ENCODE results near the gene TXLNG.

TXLNG gene

DNA sequence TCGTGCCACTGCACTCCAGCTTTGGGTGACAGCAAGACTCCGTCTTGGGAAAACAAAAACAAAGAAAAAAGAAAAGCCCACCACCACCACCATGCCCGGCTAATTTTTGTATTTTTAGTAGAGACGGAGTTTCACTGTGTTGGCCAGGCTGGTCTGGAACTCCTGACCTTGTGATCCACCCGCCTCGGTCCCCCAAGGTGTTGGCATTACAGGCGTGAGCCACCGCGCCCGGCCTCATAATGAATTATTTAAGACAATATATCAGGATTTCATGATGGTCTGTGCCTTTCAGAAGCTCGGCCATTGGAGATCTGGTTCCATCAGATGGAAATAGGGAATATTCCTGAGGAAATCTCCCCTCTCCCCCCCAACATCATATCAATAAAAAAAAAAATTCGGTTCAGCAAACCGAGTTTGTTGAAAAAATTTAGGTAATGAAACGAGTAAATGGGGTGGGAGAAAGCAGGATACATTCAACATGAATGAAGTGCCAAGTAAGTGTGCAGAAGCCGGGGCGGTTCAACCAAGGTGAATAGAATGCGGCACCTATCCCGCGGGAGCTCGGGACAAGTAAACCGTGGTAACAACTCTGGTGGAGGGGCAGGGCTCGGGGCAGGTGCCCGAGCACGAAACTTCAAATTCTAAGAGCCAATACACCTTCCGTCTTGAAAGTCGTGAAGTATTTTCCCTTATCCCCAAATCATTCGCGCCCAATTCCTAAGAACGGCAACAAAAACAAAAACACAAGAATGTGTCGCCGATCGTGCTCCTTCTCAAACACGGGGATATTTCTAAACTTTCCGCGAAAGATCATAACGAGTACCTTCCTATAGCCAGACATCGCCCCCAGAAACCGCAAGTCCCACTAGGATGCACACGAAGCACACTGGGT lies 773 bp upstream of the TXLNG start:
- DNase-seq (ENCODE audit: low read depth) = no peak
- TF ChIP-seq, protein P1, sequence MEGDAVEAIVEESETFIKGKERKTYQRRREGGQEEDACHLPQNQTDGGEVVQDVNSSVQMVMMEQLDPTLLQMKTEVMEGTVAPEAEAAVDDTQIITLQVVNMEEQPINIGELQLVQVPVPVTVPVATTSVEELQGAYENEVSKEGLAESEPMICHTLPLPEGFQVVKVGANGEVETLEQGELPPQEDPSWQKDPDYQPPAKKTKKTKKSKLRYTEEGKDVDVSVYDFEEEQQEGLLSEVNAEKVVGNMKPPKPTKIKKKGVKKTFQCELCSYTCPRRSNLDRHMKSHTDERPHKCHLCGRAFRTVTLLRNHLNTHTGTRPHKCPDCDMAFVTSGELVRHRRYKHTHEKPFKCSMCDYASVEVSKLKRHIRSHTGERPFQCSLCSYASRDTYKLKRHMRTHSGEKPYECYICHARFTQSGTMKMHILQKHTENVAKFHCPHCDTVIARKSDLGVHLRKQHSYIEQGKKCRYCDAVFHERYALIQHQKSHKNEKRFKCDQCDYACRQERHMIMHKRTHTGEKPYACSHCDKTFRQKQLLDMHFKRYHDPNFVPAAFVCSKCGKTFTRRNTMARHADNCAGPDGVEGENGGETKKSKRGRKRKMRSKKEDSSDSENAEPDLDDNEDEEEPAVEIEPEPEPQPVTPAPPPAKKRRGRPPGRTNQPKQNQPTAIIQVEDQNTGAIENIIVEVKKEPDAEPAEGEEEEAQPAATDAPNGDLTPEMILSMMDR (conservative IDR thresholded peaks at IDR 0.05; ENCODE audit: low read length) = no peak
- peak overlapping the region; percentile 73 for H3K4me3 ChIP-seq (ENCODE audit: low read length)

DNA sequence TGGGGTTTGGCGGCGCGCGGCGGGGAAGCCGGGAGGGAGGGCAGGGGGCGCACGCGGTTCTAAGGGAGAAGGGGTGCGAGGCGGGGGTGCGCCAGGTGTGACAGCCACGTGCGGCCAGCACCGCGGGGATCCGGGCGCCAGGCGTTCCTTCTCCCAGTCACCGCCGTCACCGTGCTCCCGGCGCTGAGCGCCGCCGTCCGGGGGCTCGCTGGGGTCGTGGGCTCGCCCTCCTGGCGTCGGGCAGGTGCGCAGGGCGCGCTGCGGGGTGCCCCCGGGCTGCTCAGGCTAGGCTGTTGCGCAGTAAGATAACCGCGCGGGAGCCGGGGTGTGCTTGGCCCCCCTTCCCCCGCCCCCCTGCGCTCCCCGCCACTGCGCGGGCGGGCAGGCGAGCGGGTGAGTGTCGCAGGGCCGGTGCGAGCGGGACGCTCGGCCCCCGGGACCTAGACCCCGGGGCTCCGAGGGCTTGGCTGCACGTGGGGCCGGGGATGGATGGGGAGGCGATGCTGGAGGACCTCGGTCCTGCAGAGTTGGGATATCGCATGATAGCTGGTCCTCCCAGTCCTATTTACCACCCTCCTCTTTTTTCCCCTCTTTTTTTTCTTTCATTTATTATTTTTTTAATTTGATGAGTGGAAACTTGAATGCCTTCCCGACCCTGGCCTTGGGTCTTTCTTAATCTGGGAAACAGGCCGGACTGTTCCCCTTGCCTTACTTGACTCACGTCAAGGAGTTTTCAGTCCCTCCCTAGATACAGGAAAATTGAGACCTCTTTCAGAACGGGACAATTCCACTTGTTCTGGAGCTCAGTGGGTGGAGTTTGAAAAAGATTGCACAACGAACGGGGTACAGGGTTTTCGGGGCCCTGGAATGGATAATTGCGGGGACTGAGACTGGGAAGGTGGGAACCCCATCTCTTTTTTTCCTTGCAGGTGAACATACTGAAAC lies 797 bp downstream of the TXLNG start:
- no peak for DNase-seq (ENCODE audit: low read depth)
- TF ChIP-seq, protein P1 (conservative IDR thresholded peaks at IDR 0.05; ENCODE audit: low read length) = no peak
- peak overlapping the region; percentile 72 for H3K4me3 ChIP-seq (ENCODE audit: low read length)

DNA sequence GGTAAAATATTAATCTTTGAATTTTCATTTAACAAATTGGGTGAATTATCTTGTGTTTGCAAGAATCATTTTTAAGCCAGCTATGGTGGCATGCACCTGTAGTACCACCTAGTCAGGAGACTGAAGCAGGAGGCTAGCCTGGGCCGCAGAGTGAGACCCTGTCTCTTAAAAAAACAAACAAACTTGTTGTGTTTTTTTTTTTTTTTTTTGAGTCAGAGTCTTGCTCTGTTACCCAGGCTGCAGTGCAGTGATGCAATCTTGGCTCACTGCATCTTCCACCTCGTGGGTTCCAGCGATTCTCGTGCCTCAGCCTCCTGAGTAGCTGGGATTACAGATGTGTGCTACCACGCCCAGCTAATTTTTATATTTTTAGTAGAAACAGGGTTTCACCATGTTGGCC lies 2.2 kb downstream of the TXLNG start:
- no peak overlapping the region for H3K4me3 ChIP-seq (ENCODE audit: low read length)
- TF ChIP-seq, protein P1 (conservative IDR thresholded peaks at IDR 0.05; ENCODE audit: low read length) = no peak
- DNase-seq (ENCODE audit: low read depth) = peak; percentile 37

DNA sequence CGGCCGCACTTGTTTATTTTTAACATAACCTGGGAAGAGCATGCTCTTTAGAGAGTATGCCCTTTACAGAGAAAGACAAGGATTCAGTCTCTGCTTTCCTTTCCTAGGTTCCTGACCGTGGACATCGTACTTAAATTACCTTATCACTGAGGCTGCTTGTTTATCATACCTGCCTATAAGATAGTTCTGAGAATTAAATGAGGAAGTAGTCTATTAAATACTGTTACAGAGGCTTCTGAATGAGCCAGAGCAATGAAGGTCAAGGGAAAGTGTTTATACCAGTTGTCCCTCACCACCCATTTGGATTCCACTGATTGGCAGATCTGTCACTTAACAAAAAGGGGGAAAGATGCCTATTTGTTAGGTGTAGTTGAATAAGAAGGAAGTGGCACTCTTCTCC lies 10.0 kb downstream of the TXLNG start:
- TF ChIP-seq, protein P1 (conservative IDR thresholded peaks at IDR 0.05; ENCODE audit: low read length) = no peak
- no peak for DNase-seq (ENCODE audit: low read depth)
- no peak overlapping the region for H3K4me3 ChIP-seq (ENCODE audit: low read length)

DNA sequence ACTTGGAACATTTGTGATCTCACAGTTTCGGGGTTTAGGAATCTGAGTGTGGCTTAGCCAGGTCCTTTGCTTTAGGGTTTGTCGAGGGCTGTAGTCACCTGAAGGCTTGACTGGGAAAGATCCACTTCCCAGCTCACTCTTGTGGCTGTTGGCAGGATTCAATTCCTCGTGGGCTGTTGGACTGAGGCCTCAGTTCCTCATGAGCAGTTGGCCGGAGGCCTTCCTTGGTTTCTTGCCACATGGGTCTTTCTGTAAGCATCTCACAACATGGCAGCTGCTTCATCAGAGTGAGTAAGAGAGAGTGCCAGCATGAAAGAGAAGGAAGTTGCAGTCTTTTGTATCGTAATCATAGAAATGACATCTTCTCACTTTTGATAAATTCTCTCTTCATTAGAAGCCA lies 11.1 kb downstream of the TXLNG start:
- peak; percentile 68 for DNase-seq (ENCODE audit: low read depth)
- no peak overlapping the region for H3K4me3 ChIP-seq (ENCODE audit: low read length)
- TF ChIP-seq, protein P1 (conservative IDR thresholded peaks at IDR 0.05; ENCODE audit: low read length) = no peak

DNA sequence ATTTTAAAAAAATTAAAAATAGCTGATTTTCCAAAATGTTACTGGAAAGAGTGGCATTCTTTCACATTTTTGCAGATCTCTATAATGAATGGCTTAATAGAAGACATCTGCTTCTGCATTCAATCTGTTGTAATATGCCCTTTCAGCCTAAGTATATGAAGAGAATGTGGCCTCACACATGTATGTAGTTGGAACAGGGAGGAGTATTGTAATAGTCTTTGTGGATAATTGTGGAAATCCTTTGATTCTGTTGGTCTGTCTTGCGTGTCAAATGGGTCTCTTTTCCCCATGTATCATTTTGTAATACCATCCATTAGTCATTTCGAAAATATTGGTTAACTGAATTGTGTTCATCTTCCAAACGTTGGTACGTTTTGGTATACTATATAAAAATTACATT lies 11.6 kb downstream of the TXLNG start:
- no peak overlapping the region for H3K4me3 ChIP-seq (ENCODE audit: low read length)
- TF ChIP-seq, protein P1 (conservative IDR thresholded peaks at IDR 0.05; ENCODE audit: low read length) = no peak
- DNase-seq (ENCODE audit: low read depth) = peak; percentile 63
